Measurements from ENCODE around the gene PTCD2.

PTCD2 gene

DNA sequence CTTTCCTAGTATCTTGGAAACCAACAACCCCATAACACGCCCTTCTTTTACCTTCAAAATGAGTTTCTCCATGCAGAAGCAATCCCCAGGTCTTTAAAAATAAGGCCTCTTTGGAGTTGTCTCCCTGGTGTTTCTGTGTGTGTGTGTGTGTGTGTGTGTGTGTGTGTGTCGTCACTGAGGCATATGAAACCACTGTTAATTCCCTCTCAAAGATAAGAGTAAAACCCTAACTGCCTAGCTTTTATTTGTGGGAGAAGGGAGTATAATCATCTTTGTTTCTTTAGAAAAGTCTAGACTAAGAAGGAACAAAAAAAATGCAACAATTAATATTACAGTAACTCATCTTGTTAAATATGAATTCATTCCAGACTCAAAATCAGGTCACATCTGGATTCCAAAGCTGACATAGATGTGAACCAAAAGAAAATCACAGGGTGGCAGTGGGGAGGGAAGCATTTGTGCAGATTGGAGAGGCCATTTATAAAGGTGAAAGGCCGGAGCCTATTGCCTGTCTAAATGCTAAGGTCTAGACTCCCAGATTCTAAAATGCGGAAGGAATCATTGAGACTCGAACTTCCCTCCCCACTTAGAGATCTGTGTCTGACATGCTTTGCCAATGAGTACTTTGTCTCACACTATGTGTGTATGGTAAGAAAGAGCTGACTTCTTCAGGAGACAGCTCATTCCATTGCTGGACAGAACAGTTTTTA is 95.6 kb downstream of the PTCD2 start:
- no peak for DNase-seq (ENCODE audit: low read depth)

- no peak for DNase-seq (ENCODE audit: low read depth)
These were observed 97.3 kb downstream of the PTCD2 start for GRCh38 chr5:72417333-72418062.
